Upper lobe of left lung (tissue), 6 donors: ENCODE measurements around the gene KRTAP10-8. TPM values are rescaled to one million over a fixed set of nuclear protein-coding genes. Genes with fewer than 3 reads are reported as not detected.

Experiments used
- ATAC-seq, 2 donors: fragments of 200-7000 bp; cut with Tn5 transposase; one replicate each; pipeline ENCODE4 v1.9.1; 2022; ENCODE audit warnings: mild to moderate bottlenecking in 2 of 2, moderate library complexity in 2 of 2; ENCODE audit not compliant: low FRiP score in 2 of 2
- DNase-seq, 2 donors: peaks; one replicate each; pipeline ENCODE4 v3.0.0-alpha.2; 2019 to 2020
- H3K27ac ChIP-seq, 4 donors: fragments of 200-600 bp; sonication (generic); one replicate each; pipeline ENCODE4 v1.5.1; 2016 to 2019
- H3K27me3 ChIP-seq, 4 donors: fragments of 200-600 bp; sonication (generic); one replicate each; pipeline ENCODE4 v1.5.1; 2017 to 2019
- H3K36me3 ChIP-seq, 4 donors: fragments of 200-600 bp; sonication (generic); one replicate each; pipeline ENCODE4 v1.5.1; 2016 to 2019
- H3K4me1 ChIP-seq, 4 donors: fragments of 200-600 bp; sonication (generic); one replicate each; pipeline ENCODE4 v1.5.1; 2018 to 2019
- H3K4me3 ChIP-seq, 4 donors: fragments of 200-600 bp; sonication (generic); one replicate each; pipeline ENCODE4 v1.5.1; 2017 to 2019; ENCODE audit warnings: mild to moderate bottlenecking in 2 of 4, moderate library complexity in 1 of 4
- H3K9me3 ChIP-seq, 4 donors: fragments of 200-600 bp; sonication (generic); one replicate each; pipeline ENCODE4 v1.5.1; 2018 to 2019
- EP300 ChIP-seq, 4 donors: sonication (generic); formaldehyde crosslinking; IDR thresholded peaks; one replicate each; pipeline ENCODE4 v1.5.1; 2017; ENCODE audit warnings: antibody characterized with exemption in 4 of 4, control low read depth in 2 of 4
- POLR2A ChIP-seq, 4 donors: fragments of 450-650 bp; IDR thresholded peaks; one replicate each; pipeline ENCODE4 v1.5.1; 2016 to 2017; ENCODE audit warnings: antibody characterized with exemption in 4 of 4, mild to moderate bottlenecking in 2 of 4
- POLR2AphosphoS5 ChIP-seq, 2 donors: sonication (generic); formaldehyde crosslinking; IDR thresholded peaks; one replicate each; pipeline ENCODE4 v1.5.1; 2017; ENCODE audit warnings: antibody characterized with exemption in 2 of 2
- WGBS, 2 donors: methylation state at CpG; one replicate each; pipeline ENCODE4 v1.1.5; 2017 to 2018; 5-methylcytosine and 5-hydroxymethylcytosine counted together
- total RNA-seq, 6 donors: library from RNA; depleted of rRNA in 4 of 6; stranded (reverse); fragments of >200 nt in 4 of 6; gene quantifications; one replicate each; pipeline versions ENCODE4 v1.1.0 to v1.2.1, GENCODE V29; 2016 to 2021
- TF ChIP-seq, protein P1 (sequence below), 6 experiments: fragments of 450-650 bp in 4 of 6; fragments of 200-600 bp in 2 of 6; sonication (generic) in 2 of 6; IDR thresholded peaks; one replicate each; pipeline ENCODE4 v1.5.1; 2016 to 2019; ENCODE audit warnings: antibody characterized with exemption in 6 of 6
- donor health status: DM: no; HTN: no; CAD: no; lungs with moderate emphysema.
- donor health status: DM: no; HTN: yes; CAD: no; lungs with severe emphysema.

The KRTAP10-8 gene
- total RNA-seq, 6 donors from 2014 or later: not detected

- no peak for ATAC-seq
- Histone ChIP-seq H3K4me1 (no peaks in the 10 kb centered on the region), H3K9me3 (peaks cover 0 to 18% (median 4%) of the 10 kb centered on the region in 4 donors), H3K36me3 (no peaks in the 10 kb centered on the region), H3K4me3 (no peak overlapping the region), H3K27me3 (no peaks in the 10 kb centered on the region), H3K27ac (no peak overlapping the region)
- WGBS, 2 donors: 21 to 24% methylated on average over 11 of the region's 11 CpGs
- no peak for DNase-seq
- TF ChIP-seq, protein P1, sequence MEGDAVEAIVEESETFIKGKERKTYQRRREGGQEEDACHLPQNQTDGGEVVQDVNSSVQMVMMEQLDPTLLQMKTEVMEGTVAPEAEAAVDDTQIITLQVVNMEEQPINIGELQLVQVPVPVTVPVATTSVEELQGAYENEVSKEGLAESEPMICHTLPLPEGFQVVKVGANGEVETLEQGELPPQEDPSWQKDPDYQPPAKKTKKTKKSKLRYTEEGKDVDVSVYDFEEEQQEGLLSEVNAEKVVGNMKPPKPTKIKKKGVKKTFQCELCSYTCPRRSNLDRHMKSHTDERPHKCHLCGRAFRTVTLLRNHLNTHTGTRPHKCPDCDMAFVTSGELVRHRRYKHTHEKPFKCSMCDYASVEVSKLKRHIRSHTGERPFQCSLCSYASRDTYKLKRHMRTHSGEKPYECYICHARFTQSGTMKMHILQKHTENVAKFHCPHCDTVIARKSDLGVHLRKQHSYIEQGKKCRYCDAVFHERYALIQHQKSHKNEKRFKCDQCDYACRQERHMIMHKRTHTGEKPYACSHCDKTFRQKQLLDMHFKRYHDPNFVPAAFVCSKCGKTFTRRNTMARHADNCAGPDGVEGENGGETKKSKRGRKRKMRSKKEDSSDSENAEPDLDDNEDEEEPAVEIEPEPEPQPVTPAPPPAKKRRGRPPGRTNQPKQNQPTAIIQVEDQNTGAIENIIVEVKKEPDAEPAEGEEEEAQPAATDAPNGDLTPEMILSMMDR (IDR thresholded peaks at IDR 0.05): no peak
- TF ChIP-seq POLR2A (IDR thresholded peaks at IDR 0.05) (no peak), POLR2AphosphoS5 (IDR thresholded peaks at IDR 0.05) (no peak), EP300 (IDR thresholded peaks at IDR 0.05) (no peak)
Observed at GRCh38 chr21:44583089-44583799, 28.6 kb upstream of the KRTAP10-8 start.

GRCh38 chr21:44583800-44584147 is 28.1 kb upstream of the KRTAP10-8 start:
- H3K9me3 ChIP-seq: peaks cover 0 to 18% (median 4%) of the 10 kb centered on the region in 4 donors
- no peak overlapping the region for H3K27ac ChIP-seq
- H3K4me3 ChIP-seq: no peak overlapping the region
- no peaks in the 10 kb centered on the region for H3K4me1 ChIP-seq
- TF ChIP-seq, protein P1 (IDR thresholded peaks at IDR 0.05): no peak
- no peak for TF ChIP-seq EP300 (IDR thresholded peaks at IDR 0.05)
- TF ChIP-seq POLR2AphosphoS5 (IDR thresholded peaks at IDR 0.05): no peak
- no peak for TF ChIP-seq POLR2A (IDR thresholded peaks at IDR 0.05)
- no peaks in the 10 kb centered on the region for H3K36me3 ChIP-seq
- H3K27me3 ChIP-seq: no peaks in the 10 kb centered on the region
- 77 to 82% methylated on average over 6 of the region's 6 CpGs for WGBS, 2 donors
- ATAC-seq (no peak), DNase-seq (no peak)

- no peak overlapping the region for H3K4me3 ChIP-seq
- DNase-seq: no peak
- H3K4me1 ChIP-seq: no peaks in the 10 kb centered on the region
- 74 to 89% methylated on average over 2 to 3 of the region's 3 CpGs for WGBS, 2 donors
- TF ChIP-seq EP300 (IDR thresholded peaks at IDR 0.05): no peak
- TF ChIP-seq, protein P1 (IDR thresholded peaks at IDR 0.05): no peak
- no peak for TF ChIP-seq POLR2AphosphoS5 (IDR thresholded peaks at IDR 0.05)
- H3K27ac ChIP-seq: no peak overlapping the region
- H3K9me3 ChIP-seq: peaks cover 0 to 14% (median 3%) of the 10 kb centered on the region in 4 donors
- H3K27me3 ChIP-seq: peaks cover 0 to 5% (median 0%) of the 10 kb centered on the region in 4 donors
- no peak for ATAC-seq
- no peaks in the 10 kb centered on the region for H3K36me3 ChIP-seq
Observed at GRCh38 chr21:44585892-44586291, 26.0 kb upstream of the KRTAP10-8 start.

DNA sequence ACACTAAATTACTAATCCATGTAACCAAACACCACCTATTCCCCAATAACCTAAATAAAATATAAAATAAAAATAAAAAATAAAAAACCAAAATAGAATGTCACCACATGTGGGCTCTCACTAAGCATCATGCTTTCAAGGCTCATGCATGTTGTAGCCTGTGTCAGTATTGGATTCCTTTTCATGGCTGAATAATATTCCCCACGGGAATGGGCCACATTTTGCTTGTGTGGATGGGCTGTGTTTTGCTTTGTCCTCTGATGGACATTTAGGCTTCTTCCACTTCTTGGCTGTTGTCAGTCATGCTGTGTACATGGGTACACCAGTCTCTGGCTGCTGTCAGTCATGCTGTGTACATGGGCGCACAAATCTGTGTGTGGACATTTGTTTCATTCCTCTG is 22.8 kb upstream of the KRTAP10-8 start:
- H3K27me3 ChIP-seq: peaks cover 0 to 5% (median 0%) of the 10 kb centered on the region in 4 donors

More for the DNA sequence above, 22.8 kb upstream of the KRTAP10-8 start:
- Histone ChIP-seq H3K9me3 (no peaks in the 10 kb centered on the region), H3K36me3 (no peaks in the 10 kb centered on the region), H3K4me1 (no peaks in the 10 kb centered on the region), H3K27ac (no peak overlapping the region), H3K4me3 (no peak overlapping the region)
- DNase-seq (no peak), ATAC-seq (no peak)
- TF ChIP-seq EP300 (IDR thresholded peaks at IDR 0.05): no peak
- TF ChIP-seq, protein P1 (IDR thresholded peaks at IDR 0.05): no peak
- 92 to 100% methylated on average over 2 of the region's 2 CpGs for WGBS, 2 donors
